ENCODE data around the gene MAPK8IP2. TPM values are rescaled to one million over a fixed set of nuclear protein-coding genes. Genes with fewer than 3 reads are reported as not detected.
"Not testable (repeated sequence)": the region's sequence is repeated elsewhere in the genome, so short reads cannot be mapped to it uniquely, and the experiment has no call there.

MAPK8IP2 gene
- total RNA-seq, 2 donors from 2014 or later, result 0.60 to 0.62 TPM

GRCh38 chr22:50628543-50629134, 28.0 kb downstream of the MAPK8IP2 start:
- H3K27me3 Mint-ChIP-seq (ENCODE audit: low read depth), result no peaks in the 10 kb centered on the region
- peak overlapping the region; percentile 34 for H3K27ac Mint-ChIP-seq
- peaks cover 28% of the 10 kb centered on the region for H3K4me1 Mint-ChIP-seq (ENCODE audit: low read depth)
- no peaks in the 10 kb centered on the region for H3K9me3 Mint-ChIP-seq
- ATAC-seq (replicated peaks in 1 of 2), result peak; percentile 6 to 10
- no peak for DNase-seq
- H3K36me3 Mint-ChIP-seq (ENCODE audit: insufficient read depth in 2 of 2), result peaks cover 0 to 2% of the 10 kb centered on the region in 2 donors
- H3K4me3 Mint-ChIP-seq, result peak overlapping the region; percentile 89 to 97

- no peak overlapping the region for H3K4me3 Mint-ChIP-seq
These were observed 29.8 kb downstream of the MAPK8IP2 start for GRCh38 chr22:50630376-50630775.

GRCh38 chr22:50633086-50633485, 32.5 kb downstream of the MAPK8IP2 start:
- no peak for DNase-seq
- ATAC-seq (replicated peaks in 1 of 2), result no peak
- H3K27ac Mint-ChIP-seq, result no peak overlapping the region
- peaks cover 0 to 2% of the 10 kb centered on the region in 2 donors for H3K36me3 Mint-ChIP-seq (ENCODE audit: insufficient read depth in 2 of 2)
- no peaks in the 10 kb centered on the region for H3K27me3 Mint-ChIP-seq (ENCODE audit: low read depth)
- no peak overlapping the region for H3K4me3 Mint-ChIP-seq
- peaks cover 21% of the 10 kb centered on the region for H3K4me1 Mint-ChIP-seq (ENCODE audit: low read depth)
- no peaks in the 10 kb centered on the region for H3K9me3 Mint-ChIP-seq

More at GRCh38 chr22:50630376-50630775, 29.8 kb downstream of the MAPK8IP2 start:
- no peak overlapping the region for H3K27ac Mint-ChIP-seq
- no peaks in the 10 kb centered on the region for H3K27me3 Mint-ChIP-seq (ENCODE audit: low read depth)
- no peaks in the 10 kb centered on the region for H3K9me3 Mint-ChIP-seq
- DNase-seq (no peak), ATAC-seq (replicated peaks in 1 of 2) (no peak)
- H3K36me3 Mint-ChIP-seq (ENCODE audit: insufficient read depth in 2 of 2), result peaks cover 0 to 2% of the 10 kb centered on the region in 2 donors
- peaks cover 28% of the 10 kb centered on the region for H3K4me1 Mint-ChIP-seq (ENCODE audit: low read depth)

GRCh38 chr22:50633771-50634170, 33.2 kb downstream of the MAPK8IP2 start:
- no peaks in the 10 kb centered on the region for H3K27me3 Mint-ChIP-seq (ENCODE audit: low read depth)

GRCh38 chr22:50635591-50635990, 35.0 kb downstream of the MAPK8IP2 start:
- ATAC-seq (replicated peaks in 1 of 2) (no peak), DNase-seq (no peak)
- Mint-ChIP-seq H3K4me1 (ENCODE audit: low read depth) (no peaks in the 10 kb centered on the region), H3K36me3 (ENCODE audit: insufficient read depth in 2 of 2) (no peaks in the 10 kb centered on the region), H3K4me3 (no peak overlapping the region), H3K9me3 (no peaks in the 10 kb centered on the region), H3K27ac (no peak overlapping the region), H3K27me3 (ENCODE audit: low read depth) (no peaks in the 10 kb centered on the region)

More at GRCh38 chr22:50633771-50634170, 33.2 kb downstream of the MAPK8IP2 start:
- Mint-ChIP-seq H3K36me3 (ENCODE audit: insufficient read depth in 2 of 2) (peaks cover 0 to under 1% of the 10 kb centered on the region in 2 donors), H3K9me3 (no peaks in the 10 kb centered on the region), H3K27ac (no peak overlapping the region), H3K4me3 (no peak overlapping the region), H3K4me1 (ENCODE audit: low read depth) (peaks cover 15% of the 10 kb centered on the region)
- DNase-seq, result no peak
- no peak for ATAC-seq (replicated peaks in 1 of 2)

GRCh38 chr22:50640296-50640695, 39.7 kb downstream of the MAPK8IP2 start:
- H3K27ac Mint-ChIP-seq; DNase-seq; H3K4me1 Mint-ChIP-seq (ENCODE audit: low read depth); ATAC-seq (replicated peaks in 1 of 2); H3K4me3 Mint-ChIP-seq; H3K9me3 Mint-ChIP-seq; H3K36me3 Mint-ChIP-seq (ENCODE audit: insufficient read depth in 2 of 2): not testable (repeated sequence)
- peaks cover 10% of the 10 kb centered on the region for H3K27me3 Mint-ChIP-seq (ENCODE audit: low read depth)

- DNase-seq, result no peak
- H3K4me1 Mint-ChIP-seq (ENCODE audit: low read depth), result no peaks in the 10 kb centered on the region
- no peak for ATAC-seq (replicated peaks in 1 of 2)
- H3K4me3 Mint-ChIP-seq, result no peak overlapping the region
- H3K36me3 Mint-ChIP-seq (ENCODE audit: insufficient read depth in 2 of 2), result no peaks in the 10 kb centered on the region
- H3K9me3 Mint-ChIP-seq, result no peaks in the 10 kb centered on the region
- no peak overlapping the region for H3K27ac Mint-ChIP-seq
- H3K27me3 Mint-ChIP-seq (ENCODE audit: low read depth), result peaks cover 18% of the 10 kb centered on the region
These were observed 40.5 kb downstream of the MAPK8IP2 start for GRCh38 chr22:50640857-50641647.

GRCh38 chr22:50641696-50642607, 41.4 kb downstream of the MAPK8IP2 start:
- ATAC-seq (replicated peaks in 1 of 2) (no peak), DNase-seq (no peak)
- Mint-ChIP-seq H3K27me3 (ENCODE audit: low read depth) (peaks cover 19% of the 10 kb centered on the region), H3K9me3 (no peaks in the 10 kb centered on the region), H3K4me3 (no peak overlapping the region), H3K27ac (no peak overlapping the region), H3K36me3 (ENCODE audit: insufficient read depth in 2 of 2) (no peaks in the 10 kb centered on the region), H3K4me1 (ENCODE audit: low read depth) (no peaks in the 10 kb centered on the region)

- H3K27me3 Mint-ChIP-seq (ENCODE audit: low read depth), result peaks cover 19% of the 10 kb centered on the region
- not testable (repeated sequence) for H3K4me3 Mint-ChIP-seq; H3K36me3 Mint-ChIP-seq (ENCODE audit: insufficient read depth in 2 of 2); H3K27ac Mint-ChIP-seq; ATAC-seq (replicated peaks in 1 of 2); H3K4me1 Mint-ChIP-seq (ENCODE audit: low read depth); DNase-seq; H3K9me3 Mint-ChIP-seq
These were observed 42.6 kb downstream of the MAPK8IP2 start for GRCh38 chr22:50643021-50643820.

- not testable (repeated sequence) for H3K9me3 Mint-ChIP-seq; ATAC-seq (replicated peaks in 1 of 2); DNase-seq; H3K36me3 Mint-ChIP-seq (ENCODE audit: insufficient read depth in 2 of 2); H3K27ac Mint-ChIP-seq; H3K4me1 Mint-ChIP-seq (ENCODE audit: low read depth); H3K4me3 Mint-ChIP-seq
- peaks cover 19% of the 10 kb centered on the region for H3K27me3 Mint-ChIP-seq (ENCODE audit: low read depth)
These were observed 43.2 kb downstream of the MAPK8IP2 start for GRCh38 chr22:50643821-50644101.

GRCh38 chr22:50653256-50653655, 52.7 kb downstream of the MAPK8IP2 start:
- Mint-ChIP-seq H3K27me3 (ENCODE audit: low read depth) (no peaks in the 10 kb centered on the region), H3K27ac (no peak overlapping the region), H3K4me1 (ENCODE audit: low read depth) (no peaks in the 10 kb centered on the region), H3K36me3 (ENCODE audit: insufficient read depth in 2 of 2) (peaks cover 4% of the 10 kb centered on the region in 2 donors), H3K4me3 (no peak overlapping the region), H3K9me3 (peaks cover 3 to 4% of the 10 kb centered on the region in 2 donors)
- no peak for DNase-seq
- ATAC-seq (replicated peaks in 1 of 2), result no peak

- H3K9me3 Mint-ChIP-seq; H3K36me3 Mint-ChIP-seq (ENCODE audit: insufficient read depth in 2 of 2); ATAC-seq (replicated peaks in 1 of 2); H3K4me3 Mint-ChIP-seq; H3K27me3 Mint-ChIP-seq (ENCODE audit: low read depth); H3K4me1 Mint-ChIP-seq (ENCODE audit: low read depth); H3K27ac Mint-ChIP-seq; DNase-seq: not testable (repeated sequence)
These were observed 54.1 kb downstream of the MAPK8IP2 start for GRCh38 chr22:50654664-50655063.
